Ishikawa (cell line): Measurements from ENCODE around the gene ADD1.

ENCODE experiments used
- CREB1 ChIP-seq: IDR thresholded peaks from 2 replicates; pipeline ENCODE4 v1.6.1; 2012; ENCODE audit warnings: low read depth
- EP300 ChIP-seq: IDR thresholded peaks from 2 replicates; pipeline ENCODE4 v1.6.1; 2012; ENCODE audit warnings: borderline replicate concordance
- RAD21 ChIP-seq: IDR thresholded peaks from 2 replicates; pipeline ENCODE4 v1.6.1; 2012; ENCODE audit warnings: low read depth
- REST ChIP-seq: IDR thresholded peaks from 2 replicates; pipeline ENCODE4 v1.6.1; 2012; ENCODE audit warnings: low read depth, mild to moderate bottlenecking
- YY1 ChIP-seq: IDR thresholded peaks from 2 replicates; pipeline ENCODE4 v1.6.1; 2012; ENCODE audit warnings: low read depth

GRCh38 chr4:2878346-2878745 lies 34.7 kb downstream of the ADD1 start:
- TF ChIP-seq RAD21 (no peak), YY1 (no peak), EP300 (no peak), REST (no peak), CREB1 (no peak)
